ENCODE results near the gene CORO2A. TPM values are rescaled to one million over a fixed set of nuclear protein-coding genes. Genes with fewer than 3 reads are reported as not detected.

Gene CORO2A
- total RNA-seq, 2 donors from 2014 or later = 31.2 to 45.3 TPM

DNA sequence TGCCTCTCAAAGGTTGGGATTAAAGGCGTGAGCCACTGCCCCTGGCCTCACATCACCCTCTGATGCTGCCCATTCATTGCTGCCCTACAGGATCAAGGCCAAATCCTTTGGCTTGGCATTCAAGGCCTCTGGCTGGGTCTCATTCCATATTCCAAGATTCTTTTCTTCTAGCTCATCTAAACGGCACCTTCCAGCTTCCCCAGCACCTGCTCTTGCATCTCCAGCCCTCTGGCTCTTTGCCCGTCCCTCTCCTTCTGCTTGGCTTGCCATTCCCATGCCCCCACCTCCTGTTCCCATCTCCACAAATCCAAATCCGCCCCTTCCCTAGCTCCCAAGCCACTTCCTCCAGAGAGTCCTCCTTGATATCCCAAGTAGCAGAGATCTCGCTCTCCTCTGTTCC is 33.1 kb downstream of the CORO2A start:
- Histone ChIP-seq H3K27me3 (replicated peaks; ENCODE audit: insufficient read depth) (no peaks in the 10 kb centered on the region), H3K4me3 (no peak overlapping the region), H3K36me3 (no peaks in the 10 kb centered on the region), H3K27ac (peak overlapping the region; percentile 72 to 73), H3K9me3 (no peaks in the 10 kb centered on the region), H3K4me1 (replicated peaks) (peaks cover 11% of the 10 kb centered on the region)
- no peak for DNase-seq (ENCODE audit: low spot score)
- 81% methylated on average over 5 of the region's 5 CpGs for WGBS
- TF ChIP-seq CTCF (IDR thresholded peaks at IDR 0.05) (no peak), POLR2AphosphoS5 (IDR thresholded peaks at IDR 0.05) (no peak), POLR2A (IDR thresholded peaks at IDR 0.05) (no peak)
- intact Hi-C loops (cut with DNase I) = no loop called here

DNA sequence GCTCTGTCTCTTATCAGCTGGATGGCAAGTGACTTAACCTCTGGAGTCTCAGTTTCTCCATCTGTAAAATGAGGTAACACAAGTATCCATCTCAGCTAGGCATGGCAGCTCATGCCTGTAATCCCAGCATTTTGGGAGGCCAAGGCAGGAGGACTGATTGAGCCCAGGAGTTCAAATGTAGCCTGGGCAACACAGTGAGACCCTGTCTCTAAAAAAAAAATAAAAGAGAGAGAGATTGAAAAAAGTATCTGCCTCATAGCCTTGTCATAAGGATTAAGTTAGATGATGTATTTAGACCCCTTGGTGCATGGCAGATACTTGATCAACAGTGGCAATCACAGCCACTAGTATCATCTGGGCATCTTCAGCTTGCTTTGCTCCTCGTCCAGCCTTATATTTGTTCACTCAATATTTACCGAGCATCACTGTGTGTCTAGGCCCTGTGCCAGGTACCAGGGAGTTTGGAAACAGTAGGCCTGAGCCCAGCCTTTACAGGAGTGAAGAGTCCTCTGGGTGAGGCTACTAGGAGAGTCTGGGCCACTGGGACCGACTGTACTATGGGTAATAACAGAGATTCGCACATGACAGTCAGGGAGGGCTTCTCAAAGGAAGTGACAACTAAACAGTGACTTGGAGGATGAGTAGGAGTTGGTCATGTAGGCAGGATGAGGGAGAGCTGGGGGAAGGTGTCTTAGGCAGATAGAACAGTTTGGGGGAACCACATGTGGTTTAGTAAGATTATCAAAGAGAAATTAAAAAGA is 34.2 kb downstream of the CORO2A start:
- intact Hi-C loops (cut with DNase I) = no loop called here
- Histone ChIP-seq H3K9me3 (no peaks in the 10 kb centered on the region), H3K27ac (peak overlapping the region; percentile 72 to 73), H3K4me3 (no peak overlapping the region), H3K36me3 (no peaks in the 10 kb centered on the region), H3K27me3 (replicated peaks; ENCODE audit: insufficient read depth) (no peaks in the 10 kb centered on the region), H3K4me1 (replicated peaks) (peaks cover 10% of the 10 kb centered on the region)
- no peak for TF ChIP-seq POLR2A (IDR thresholded peaks at IDR 0.05)
- TF ChIP-seq POLR2AphosphoS5 (IDR thresholded peaks at IDR 0.05) = peak; percentile 93
- no peak for TF ChIP-seq CTCF (IDR thresholded peaks at IDR 0.05)
- peak; percentile 96 for DNase-seq (ENCODE audit: low spot score)
- WGBS = 46% methylated on average over 4 of the region's 4 CpGs

GRCh38 chr9:98157372-98157771 is 35.1 kb downstream of the CORO2A start:
- Histone ChIP-seq H3K36me3 (no peaks in the 10 kb centered on the region), H3K27me3 (replicated peaks; ENCODE audit: insufficient read depth) (no peaks in the 10 kb centered on the region), H3K4me3 (no peak overlapping the region), H3K4me1 (replicated peaks) (peaks cover 6% of the 10 kb centered on the region), H3K27ac (peak overlapping the region; percentile 48 to 73), H3K9me3 (no peaks in the 10 kb centered on the region)
- TF ChIP-seq POLR2AphosphoS5 (IDR thresholded peaks at IDR 0.05) = no peak
- no peak for TF ChIP-seq POLR2A (IDR thresholded peaks at IDR 0.05)
- TF ChIP-seq CTCF (IDR thresholded peaks at IDR 0.05) = no peak
- intact Hi-C loops (cut with DNase I) = no loop called here
- 93% methylated on average over 10 of the region's 10 CpGs for WGBS
- DNase-seq (ENCODE audit: low spot score) = no peak

- TF ChIP-seq CTCF (IDR thresholded peaks at IDR 0.05) (no peak), POLR2AphosphoS5 (IDR thresholded peaks at IDR 0.05) (peak; percentile 19)
- Histone ChIP-seq H3K27ac (peak overlapping the region in 1 of 2 donors; percentile 43), H3K36me3 (no peaks in the 10 kb centered on the region), H3K4me3 (no peak overlapping the region), H3K9me3 (no peaks in the 10 kb centered on the region), H3K27me3 (replicated peaks; ENCODE audit: insufficient read depth) (no peaks in the 10 kb centered on the region), H3K4me1 (replicated peaks) (peaks cover 5% of the 10 kb centered on the region)
- intact Hi-C loops (cut with DNase I) = no loop called here
- DNase-seq (ENCODE audit: low spot score) = no peak
- 55% methylated on average over 2 of the region's 2 CpGs for WGBS
Measured at GRCh38 chr9:98154678-98155077, 37.8 kb downstream of the CORO2A start.

- no peaks in the 10 kb centered on the region for H3K27me3 ChIP-seq (replicated peaks; ENCODE audit: insufficient read depth)
- no peak overlapping the region for H3K27ac ChIP-seq
- no peak overlapping the region for H3K4me3 ChIP-seq
- no peaks in the 10 kb centered on the region for H3K9me3 ChIP-seq
- intact Hi-C loops (cut with DNase I) = no loop called here
- H3K36me3 ChIP-seq = no peaks in the 10 kb centered on the region
- H3K4me1 ChIP-seq (replicated peaks) = peaks cover 2% of the 10 kb centered on the region
- TF ChIP-seq POLR2A (IDR thresholded peaks at IDR 0.05) = no peak
- TF ChIP-seq CTCF (IDR thresholded peaks at IDR 0.05) = no peak
- TF ChIP-seq POLR2AphosphoS5 (IDR thresholded peaks at IDR 0.05) = no peak
- no peak for DNase-seq (ENCODE audit: low spot score)
Measured at GRCh38 chr9:98152526-98152925, 39.9 kb downstream of the CORO2A start.

Measured in prostate gland (tissue), 2 donors.